GM12891 (cell line): Measurements from ENCODE around the gene TMEM245.

Experiments
- POLR2A ChIP-seq: IDR thresholded peaks from 2 replicates; pipeline ENCODE4 v1.6.1; 2011; ENCODE audit warnings: low read depth, low read length, control low read depth
- SPI1 ChIP-seq: IDR thresholded peaks from 2 replicates; pipeline ENCODE4 v1.6.1; 2011; ENCODE audit warnings: low read depth, low read length, control low read depth

GRCh38 chr9:109013679-109014607, 105.8 kb downstream of the TMEM245 start:
- TF ChIP-seq POLR2A (no peak), SPI1 (no peak)
